NCI-H1092 treated with DMSO at 0.1 percent for 48 hours (cell line): ENCODE results near the gene CTSZ.
"Not testable (repeated sequence)": the region's sequence is repeated elsewhere in the genome, so short reads cannot be mapped to it uniquely, and the experiment has no call there.

Experiments used
- DNase-seq: peaks from one replicate; lab custom pipeline; 2025; lab: John Stamatoyannopoulos, UW

Gene CTSZ

GRCh38 chr20:59013031-59013951, 6.2 kb upstream of the CTSZ start:
- no peak for DNase-seq

GRCh38 chr20:59011874-59012157, 4.8 kb upstream of the CTSZ start:
- not testable (repeated sequence) for DNase-seq

- DNase-seq = no peak
Measured at GRCh38 chr20:59010995-59011873, 4.2 kb upstream of the CTSZ start.

- DNase-seq = no peak
Measured at GRCh38 chr20:59010321-59010994, 3.4 kb upstream of the CTSZ start.

- DNase-seq = no peak
Measured at GRCh38 chr20:59008715-59009336, 1.8 kb upstream of the CTSZ start.

GRCh38 chr20:59007665-59008511, 834 bp upstream of the CTSZ start:
- no peak for DNase-seq

- no peak for DNase-seq
Measured at GRCh38 chr20:59006167-59006863, 739 bp downstream of the CTSZ start.

- no peak for DNase-seq
Measured at GRCh38 chr20:59005523-59006166, 1.4 kb downstream of the CTSZ start.

- DNase-seq = no peak
Measured at GRCh38 chr20:59004763-59005522, 2.1 kb downstream of the CTSZ start.

- no peak for DNase-seq
Measured at GRCh38 chr20:59004493-59004762, 2.6 kb downstream of the CTSZ start.

GRCh38 chr20:59003836-59004492, 3.1 kb downstream of the CTSZ start:
- no peak for DNase-seq

GRCh38 chr20:59002874-59003399, 4.1 kb downstream of the CTSZ start:
- no peak for DNase-seq

GRCh38 chr20:59002388-59002787, 4.7 kb downstream of the CTSZ start:
- no peak for DNase-seq

GRCh38 chr20:59001449-59002171, 5.4 kb downstream of the CTSZ start:
- DNase-seq = no peak

GRCh38 chr20:59001068-59001448, 6.0 kb downstream of the CTSZ start:
- DNase-seq = no peak

- DNase-seq = no peak
Measured at GRCh38 chr20:59000326-59000725, 6.7 kb downstream of the CTSZ start.

GRCh38 chr20:58998656-58999055, 8.4 kb downstream of the CTSZ start:
- DNase-seq = no peak

GRCh38 chr20:58997141-58997770, 9.8 kb downstream of the CTSZ start:
- no peak for DNase-seq
